ENCODE data around the gene TMEM107.

Gene TMEM107

GRCh38 chr17:8221663-8222379 lies 45.6 kb upstream of the TMEM107 start (continued):
- TF ChIP-seq ZNF184 (tag by site-specific recombination; IDR thresholded peaks at IDR 0.05) (peak; percentile 87), ZNF704 (tag by site-specific recombination; IDR thresholded peaks at IDR 0.05) (no peak), ZNF239 (tag by site-specific recombination; IDR thresholded peaks at IDR 0.05) (no peak), ZNF518A (tag by site-specific recombination; conservative IDR thresholded peaks at IDR 0.05; ENCODE audit: low read depth) (no peak), ZNF10 (tag by site-specific recombination; IDR thresholded peaks at IDR 0.05) (no peak), KLF1 (tag by site-specific recombination; IDR thresholded peaks at IDR 0.05) (no peak), OSR2 (tag by site-specific recombination; IDR thresholded peaks at IDR 0.05) (no peak), BCL11B (tag by site-specific recombination; IDR thresholded peaks at IDR 0.05; ENCODE audit: low read depth) (no peak), ZNF133 (tag by site-specific recombination; IDR thresholded peaks at IDR 0.05) (no peak), ZNF639 (tag by site-specific recombination; IDR thresholded peaks at IDR 0.05) (peak; percentile 46; the same call in 1 of the 2 replicates), PBX3 (CRISPR knock-in tag; IDR thresholded peaks at IDR 0.05) (no peak), ZNF48 (tag by site-specific recombination; IDR thresholded peaks at IDR 0.05) (no peak), ZNF501 (tag by site-specific recombination; IDR thresholded peaks at IDR 0.05) (0 out of 2 replicates have a peak, but pooled peaks have one; percentile 1), GLIS2 (tag by site-specific recombination; IDR thresholded peaks at IDR 0.05) (no peak), ZSCAN5A (tag by site-specific recombination; IDR thresholded peaks at IDR 0.05) (0 out of 2 replicates have a peak, but pooled peaks have one; percentile 4), ZNF837 (tag by site-specific recombination; IDR thresholded peaks at IDR 0.05) (no peak), ZNF423 (tag by site-specific recombination; IDR thresholded peaks at IDR 0.05) (no peak), SP7 (tag by site-specific recombination; IDR thresholded peaks at IDR 0.05) (peak; percentile 10; the same call in 1 of the 2 replicates), ZNF140 (tag by site-specific recombination; IDR thresholded peaks at IDR 0.05) (no peak)
- TF ChIP-seq, protein P1, sequence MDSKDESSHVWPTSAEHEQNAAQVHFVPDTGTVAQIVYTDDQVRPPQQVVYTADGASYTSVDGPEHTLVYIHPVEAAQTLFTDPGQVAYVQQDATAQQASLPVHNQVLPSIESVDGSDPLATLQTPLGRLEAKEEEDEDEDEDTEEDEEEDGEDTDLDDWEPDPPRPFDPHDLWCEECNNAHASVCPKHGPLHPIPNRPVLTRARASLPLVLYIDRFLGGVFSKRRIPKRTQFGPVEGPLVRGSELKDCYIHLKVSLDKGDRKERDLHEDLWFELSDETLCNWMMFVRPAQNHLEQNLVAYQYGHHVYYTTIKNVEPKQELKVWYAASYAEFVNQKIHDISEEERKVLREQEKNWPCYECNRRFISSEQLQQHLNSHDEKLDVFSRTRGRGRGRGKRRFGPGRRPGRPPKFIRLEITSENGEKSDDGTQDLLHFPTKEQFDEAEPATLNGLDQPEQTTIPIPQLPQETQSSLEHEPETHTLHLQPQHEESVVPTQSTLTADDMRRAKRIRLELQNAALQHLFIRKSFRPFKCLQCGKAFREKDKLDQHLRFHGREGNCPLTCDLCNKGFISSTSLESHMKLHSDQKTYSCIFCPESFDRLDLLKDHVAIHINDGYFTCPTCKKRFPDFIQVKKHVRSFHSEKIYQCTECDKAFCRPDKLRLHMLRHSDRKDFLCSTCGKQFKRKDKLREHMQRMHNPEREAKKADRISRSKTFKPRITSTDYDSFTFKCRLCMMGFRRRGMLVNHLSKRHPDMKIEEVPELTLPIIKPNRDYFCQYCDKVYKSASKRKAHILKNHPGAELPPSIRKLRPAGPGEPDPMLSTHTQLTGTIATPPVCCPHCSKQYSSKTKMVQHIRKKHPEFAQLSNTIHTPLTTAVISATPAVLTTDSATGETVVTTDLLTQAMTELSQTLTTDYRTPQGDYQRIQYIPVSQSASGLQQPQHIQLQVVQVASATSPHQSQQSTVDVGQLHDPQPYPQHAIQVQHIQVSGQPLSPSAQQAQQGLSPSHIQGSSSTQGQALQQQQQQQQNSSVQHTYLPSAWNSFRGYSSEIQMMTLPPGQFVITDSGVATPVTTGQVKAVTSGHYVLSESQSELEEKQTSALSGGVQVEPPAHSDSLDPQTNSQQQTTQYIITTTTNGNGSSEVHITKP (tag by site-specific recombination; IDR thresholded peaks at IDR 0.05) = peak; percentile 59
- TF ChIP-seq, protein P2, sequence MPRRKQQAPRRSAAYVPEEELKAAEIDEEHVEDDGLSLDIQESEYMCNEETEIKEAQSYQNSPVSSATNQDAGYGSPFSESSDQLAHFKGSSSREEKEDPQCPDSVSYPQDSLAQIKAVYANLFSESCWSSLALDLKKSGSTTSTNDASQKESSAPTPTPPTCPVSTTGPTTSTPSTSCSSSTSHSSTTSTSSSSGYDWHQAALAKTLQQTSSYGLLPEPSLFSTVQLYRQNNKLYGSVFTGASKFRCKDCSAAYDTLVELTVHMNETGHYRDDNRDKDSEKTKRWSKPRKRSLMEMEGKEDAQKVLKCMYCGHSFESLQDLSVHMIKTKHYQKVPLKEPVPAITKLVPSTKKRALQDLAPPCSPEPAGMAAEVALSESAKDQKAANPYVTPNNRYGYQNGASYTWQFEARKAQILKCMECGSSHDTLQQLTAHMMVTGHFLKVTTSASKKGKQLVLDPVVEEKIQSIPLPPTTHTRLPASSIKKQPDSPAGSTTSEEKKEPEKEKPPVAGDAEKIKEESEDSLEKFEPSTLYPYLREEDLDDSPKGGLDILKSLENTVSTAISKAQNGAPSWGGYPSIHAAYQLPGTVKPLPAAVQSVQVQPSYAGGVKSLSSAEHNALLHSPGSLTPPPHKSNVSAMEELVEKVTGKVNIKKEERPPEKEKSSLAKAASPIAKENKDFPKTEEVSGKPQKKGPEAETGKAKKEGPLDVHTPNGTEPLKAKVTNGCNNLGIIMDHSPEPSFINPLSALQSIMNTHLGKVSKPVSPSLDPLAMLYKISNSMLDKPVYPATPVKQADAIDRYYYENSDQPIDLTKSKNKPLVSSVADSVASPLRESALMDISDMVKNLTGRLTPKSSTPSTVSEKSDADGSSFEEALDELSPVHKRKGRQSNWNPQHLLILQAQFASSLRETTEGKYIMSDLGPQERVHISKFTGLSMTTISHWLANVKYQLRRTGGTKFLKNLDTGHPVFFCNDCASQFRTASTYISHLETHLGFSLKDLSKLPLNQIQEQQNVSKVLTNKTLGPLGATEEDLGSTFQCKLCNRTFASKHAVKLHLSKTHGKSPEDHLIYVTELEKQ (tag by site-specific recombination; IDR thresholded peaks at IDR 0.05; ENCODE audit: borderline replicate concordance) = no peak
